CD4-positive, alpha-beta T cell treated with Interleukin-6 at 100 ng/mL for 8 hours (primary cell): Measurements from ENCODE around the gene DLG5.

ENCODE experiments used
- DNase-seq: peaks from one replicate; pipeline ENCODE4 v3.0.0-alpha.2; 2020; ENCODE audit warnings: mixed read lengths, low spot score

The DLG5 gene

GRCh38 chr10:77926566-77927401, at the start of gene DLG5:
Gene DLG5, minus strand, starts transcription at chr10:77926755. Its CDS starts 235 bp downstream, at chr10:77926520.
- DNase-seq = no peak

DNA sequence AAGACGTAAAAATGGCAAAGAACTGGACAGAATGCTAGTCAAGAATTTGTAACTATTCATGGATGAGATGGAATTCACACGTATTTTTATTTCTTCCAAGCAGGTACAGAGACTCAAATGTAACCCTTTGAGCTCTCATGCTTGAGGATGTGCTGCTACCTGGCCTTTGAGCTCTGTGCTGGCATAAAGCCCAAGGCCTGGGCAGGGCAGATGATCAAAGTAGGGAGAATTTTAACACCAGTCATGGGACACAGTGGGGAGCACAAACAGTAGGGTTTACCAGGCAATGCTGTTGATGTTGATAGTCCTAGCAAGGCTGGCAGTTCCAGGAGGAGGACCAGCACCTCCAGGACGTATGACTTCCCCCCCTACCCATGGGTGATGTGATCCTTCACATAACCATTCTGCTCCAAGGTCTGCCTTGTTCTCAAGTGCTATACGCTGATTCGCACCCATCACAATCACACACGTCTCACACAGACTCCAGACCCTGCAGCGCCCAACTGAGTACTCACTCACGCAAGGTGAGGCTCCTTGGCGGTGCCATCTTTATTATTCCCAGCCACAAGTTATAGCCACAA, 48.6 kb upstream of the DLG5 start:
- DNase-seq = no peak

DNA sequence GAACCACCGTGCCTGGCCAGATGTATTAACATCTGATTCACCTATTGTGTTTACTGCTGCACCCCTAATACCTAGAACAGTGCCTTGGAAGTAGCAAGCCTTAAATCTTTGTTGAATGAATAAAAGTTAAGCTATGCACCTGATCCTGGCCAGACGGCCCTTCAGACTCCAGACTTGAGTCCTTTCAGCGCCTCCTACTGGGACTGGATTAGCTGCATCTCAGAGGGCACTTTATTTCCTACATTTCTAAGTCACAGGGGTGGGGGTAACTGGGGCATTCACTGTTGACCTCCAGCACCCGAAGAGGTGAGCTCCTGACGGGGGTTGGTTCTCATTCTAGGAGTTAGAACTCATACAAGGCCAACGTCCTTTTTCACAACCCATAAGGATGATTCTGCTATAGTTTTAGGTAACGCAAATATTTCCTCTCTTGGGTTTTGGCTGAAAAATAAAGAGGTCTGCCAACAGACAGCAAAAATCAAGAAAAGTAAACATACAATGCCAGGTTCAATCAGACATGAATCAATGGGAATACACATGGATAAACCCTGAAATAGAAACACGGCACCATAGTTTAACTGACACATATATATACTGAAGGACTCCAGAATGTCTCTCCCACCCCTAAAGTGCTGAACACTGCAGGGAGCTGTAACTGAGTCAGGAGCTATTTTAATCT, 48.0 kb upstream of the DLG5 start:
- DNase-seq = no peak

DNA sequence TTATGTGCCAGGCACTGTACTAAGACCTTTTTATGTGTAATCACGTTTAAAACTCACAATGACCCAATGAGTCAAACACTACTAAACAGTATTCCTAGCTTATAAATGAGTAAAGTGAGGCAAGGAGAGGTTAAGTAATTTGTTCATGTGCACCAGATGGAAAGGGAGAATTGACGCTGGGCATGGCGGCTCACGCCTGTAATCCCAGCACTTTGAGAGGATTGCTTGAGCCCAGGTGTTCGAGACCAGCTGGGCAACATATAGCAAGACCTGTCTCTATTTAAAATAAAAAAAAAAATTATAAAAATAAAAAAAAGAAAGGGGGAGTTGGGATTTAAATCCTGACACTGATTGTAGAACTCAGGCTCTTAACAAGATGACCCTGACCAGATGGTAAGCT, 46.7 kb upstream of the DLG5 start:
- DNase-seq = no peak

- DNase-seq = no peak
Measured at GRCh38 chr10:77972148-77972547, 45.6 kb upstream of the DLG5 start.

- no peak for DNase-seq
Measured at GRCh38 chr10:77971804-77972144, 45.2 kb upstream of the DLG5 start.

GRCh38 chr10:77970869-77971803, 44.6 kb upstream of the DLG5 start:
- DNase-seq = no peak

DNA sequence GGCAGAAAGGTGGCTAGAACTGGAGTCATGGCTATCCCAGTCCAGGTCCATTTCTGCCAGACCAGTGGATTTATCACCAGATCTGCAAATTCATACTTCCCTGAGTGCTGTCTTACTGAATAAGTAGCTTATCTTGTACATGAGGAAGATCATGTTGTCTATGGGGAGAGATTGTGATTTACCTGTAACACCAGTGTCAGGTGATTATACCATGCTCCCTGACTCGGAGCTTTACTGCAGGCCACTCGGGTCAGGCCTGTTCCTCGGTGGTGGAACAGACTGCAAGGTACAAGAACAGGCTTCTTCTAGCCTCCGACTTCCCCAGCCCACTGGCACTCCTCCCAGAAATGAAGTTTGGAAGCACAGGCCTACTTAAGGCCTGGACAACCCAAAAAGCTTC, 42.6 kb upstream of the DLG5 start:
- no peak for DNase-seq

- DNase-seq = no peak
Measured at GRCh38 chr10:77967611-77968022, 41.1 kb upstream of the DLG5 start.

- no peak for DNase-seq
Measured at GRCh38 chr10:77965294-77965693, 38.7 kb upstream of the DLG5 start.

- DNase-seq = no peak
Measured at GRCh38 chr10:77964811-77965210, 38.3 kb upstream of the DLG5 start.

DNA sequence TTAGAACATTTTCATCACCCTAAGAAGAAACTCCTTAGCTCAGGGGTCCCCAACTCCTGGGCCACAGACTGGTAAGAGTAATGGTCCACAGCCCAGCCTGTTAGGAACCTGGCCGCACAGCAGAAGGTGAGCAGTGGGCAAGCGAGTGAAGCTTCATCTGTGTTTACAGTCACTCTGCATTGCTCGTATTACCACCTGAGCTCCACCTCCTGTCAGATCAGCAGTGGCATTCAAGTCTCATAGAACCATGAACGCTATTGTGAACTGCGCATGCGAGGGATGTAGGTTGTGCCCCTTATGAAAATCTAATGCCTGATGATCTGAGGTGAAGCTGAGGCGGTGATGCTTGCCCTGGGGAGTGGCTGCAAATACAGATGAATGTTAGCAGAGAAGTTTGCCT, 37.3 kb upstream of the DLG5 start:
- DNase-seq = no peak

DNA sequence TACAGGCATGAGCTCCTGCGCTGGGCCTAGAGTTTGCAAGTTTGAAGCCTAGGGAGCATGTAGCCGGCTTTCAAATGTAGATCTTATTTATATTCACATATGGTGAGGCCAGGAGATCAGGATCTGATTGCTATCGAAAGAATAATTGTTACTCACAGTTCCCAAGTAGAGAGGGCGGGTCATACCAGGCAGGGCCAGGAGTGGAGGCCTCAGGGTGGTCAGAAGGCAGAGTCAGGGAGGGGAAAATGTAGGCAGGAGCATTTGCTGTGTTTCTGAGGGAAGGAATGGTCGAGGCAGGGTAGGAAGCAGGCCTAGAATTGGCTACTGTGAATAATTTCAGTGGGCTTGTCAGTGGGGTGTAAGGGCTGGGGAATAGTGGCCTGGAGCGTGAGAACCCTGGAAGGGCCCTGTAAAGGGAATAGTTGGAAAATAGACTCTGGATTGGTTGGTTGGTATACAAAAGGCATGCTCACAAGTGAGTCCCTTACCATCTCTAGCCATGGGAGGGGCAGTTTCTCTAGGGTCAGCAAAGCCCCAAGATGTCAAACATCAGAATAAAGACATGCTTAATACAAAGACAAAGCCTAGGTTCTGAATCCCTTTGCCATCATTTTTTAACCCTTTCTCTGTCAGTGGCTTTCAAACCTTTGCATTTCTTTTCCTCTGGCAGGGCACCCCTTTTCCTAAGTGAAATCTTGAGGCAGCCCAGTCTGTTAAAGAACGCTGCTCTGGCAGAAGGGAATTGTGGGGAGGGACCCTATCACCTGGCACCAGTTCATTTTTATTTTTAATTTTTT, 36.0 kb upstream of the DLG5 start:
- DNase-seq = no peak

DNA sequence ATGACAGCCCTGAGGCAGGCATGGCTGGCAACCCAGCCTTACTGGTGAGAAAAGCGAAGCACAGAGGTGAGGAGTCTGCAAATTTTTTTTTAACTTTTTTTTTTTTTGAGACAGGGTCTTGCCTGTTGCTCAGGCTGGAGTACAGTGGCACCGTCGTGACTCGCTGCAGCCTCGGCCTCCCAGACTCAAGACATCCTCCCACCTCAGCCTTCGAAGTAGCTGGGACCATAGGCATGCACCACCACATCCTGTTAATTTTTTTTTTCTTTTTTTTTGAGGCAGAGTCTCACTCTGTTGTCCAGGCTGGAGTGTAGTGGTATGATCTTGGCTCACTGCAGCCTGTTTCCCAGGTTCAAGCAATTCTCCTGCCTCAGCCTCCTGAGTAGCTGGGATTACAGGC, 35.1 kb upstream of the DLG5 start:
- DNase-seq = no peak

GRCh38 chr10:77960829-77961329, 34.3 kb upstream of the DLG5 start:
- DNase-seq = no peak

DNA sequence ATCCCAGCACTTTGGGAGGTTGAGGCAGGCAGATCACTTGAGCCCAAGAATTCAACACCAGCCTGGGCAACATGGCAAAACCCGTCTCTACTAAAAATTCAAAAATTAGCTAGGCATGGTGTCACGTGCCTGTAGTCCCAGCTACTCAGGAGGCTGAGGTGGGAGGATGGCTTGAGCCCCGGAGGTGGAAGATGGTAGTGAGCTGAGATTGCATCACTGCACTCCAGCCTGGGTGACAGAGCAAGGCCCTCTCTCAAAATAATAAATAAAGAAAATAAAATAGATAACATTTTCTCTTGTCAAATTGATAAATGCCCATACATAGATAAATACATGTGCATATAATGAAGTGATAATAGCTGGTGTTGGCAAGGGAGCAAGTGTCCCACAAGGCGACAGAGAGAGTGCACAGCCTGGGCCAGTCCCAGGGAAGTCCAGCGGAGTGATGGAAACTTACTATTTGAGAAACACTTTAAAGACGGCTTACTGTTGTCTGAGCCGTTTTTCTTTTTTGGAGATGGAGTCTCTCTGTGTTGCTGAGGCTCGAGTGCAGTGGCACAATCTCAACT, 33.4 kb upstream of the DLG5 start:
- DNase-seq = no peak

DNA sequence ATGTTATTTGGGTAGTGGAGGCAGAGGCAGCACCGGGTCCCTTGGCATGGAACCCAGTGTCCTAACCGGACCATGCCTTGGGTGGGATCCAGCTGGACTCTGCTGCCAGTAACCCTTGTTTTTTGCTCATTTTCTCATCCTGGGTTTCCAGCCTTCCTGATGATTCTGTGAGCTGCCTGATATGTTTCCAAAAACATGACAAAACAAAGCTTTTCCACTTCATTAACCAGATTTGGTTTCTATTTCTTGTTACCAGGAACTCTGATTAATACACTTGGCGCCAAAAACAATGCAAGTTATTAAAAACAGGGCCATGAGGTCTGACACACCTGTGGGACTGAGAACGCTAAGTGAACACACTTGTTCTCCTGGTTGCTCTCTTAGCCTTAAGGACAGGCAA, 32.8 kb upstream of the DLG5 start:
- DNase-seq = no peak

- DNase-seq = no peak
Measured at GRCh38 chr10:77955136-77955535, 28.6 kb upstream of the DLG5 start.

DNA sequence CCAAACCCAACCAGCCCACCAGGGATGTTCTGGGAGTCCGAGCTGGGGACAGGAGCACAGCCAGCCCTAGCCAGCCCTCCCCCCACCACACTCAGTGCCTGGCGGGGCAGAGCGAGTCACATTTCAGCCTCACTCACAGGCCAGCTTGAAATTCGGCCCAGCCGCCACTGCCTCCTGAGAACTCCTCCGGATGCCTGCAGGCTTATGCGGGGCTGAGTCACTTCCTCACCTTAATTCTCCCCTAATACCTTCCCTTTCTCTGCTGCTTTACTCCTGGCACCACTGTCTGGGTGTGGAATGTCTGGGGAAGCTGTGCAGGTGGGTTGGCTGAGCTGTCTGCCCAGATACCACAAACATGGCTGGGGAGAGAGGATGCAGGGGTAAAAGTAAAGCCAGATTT, 22.6 kb upstream of the DLG5 start:
- DNase-seq = no peak

- no peak for DNase-seq
Measured at GRCh38 chr10:77946084-77946483, 19.5 kb upstream of the DLG5 start.

- no peak for DNase-seq
Measured at GRCh38 chr10:77944519-77944918, 18.0 kb upstream of the DLG5 start.
